Activated CD4-positive, alpha-beta T cell treated with anti-CD3 and anti-CD28 coated beads, Interleukin-2, amount 10 ng/mL, durations not matched to agents 7 days and 5 days (primary cell): ENCODE measurements around the gene CCNT2. TPM values are rescaled to one million over a fixed set of nuclear protein-coding genes. Genes with fewer than 3 reads are reported as not detected.
"Not testable (repeated sequence)": the region's sequence is repeated elsewhere in the genome, so short reads cannot be mapped to it uniquely, and the experiment has no call there.

Experiments
- CTCF ChIA-PET: fragments of 350-600 bp; sonication (Branson Sonifier 250); formaldehyde crosslinking; loops from one replicate; lab custom pipeline; 2021; ENCODE audit warnings: antibody characterized with exemption; lab: Charles Lee
- POLR2A ChIA-PET: fragments of 350-600 bp; sonication (Branson Sonifier 250); formaldehyde crosslinking; loops from one replicate; lab custom pipeline; 2021; ENCODE audit warnings: antibody characterized with exemption; lab: Charles Lee
- DNase-seq: peaks from one replicate; pipeline ENCODE4 v3.0.0-alpha.2; 2020
- H3K27ac Mint-ChIP-seq: one replicate; pipeline ENCODE4 v1.8.0; 2021; ENCODE audit warnings: mild to moderate bottlenecking, moderate library complexity, mixed read lengths
- H3K27me3 Mint-ChIP-seq: one replicate; pipeline ENCODE4 v1.8.0; 2021; ENCODE audit warnings: mixed read lengths
- H3K36me3 Mint-ChIP-seq: one replicate; pipeline ENCODE4 v1.8.0; 2021; ENCODE audit warnings: low read depth, mixed read lengths
- H3K4me1 Mint-ChIP-seq: one replicate; pipeline ENCODE4 v1.8.0; 2021; ENCODE audit warnings: mixed read lengths
- H3K4me3 Mint-ChIP-seq: one replicate; pipeline ENCODE4 v1.8.0; 2021; ENCODE audit warnings: mild to moderate bottlenecking, moderate library complexity, mixed read lengths
- H3K9me3 Mint-ChIP-seq: one replicate; pipeline ENCODE4 v1.8.0; 2021; ENCODE audit warnings: mixed read lengths
- total RNA-seq, 2 experiments: library from RNA; stranded (reverse); gene quantifications; one replicate each; pipeline ENCODE4 v1.2.3, GENCODE V29; 2021

Gene CCNT2
- total RNA-seq, 2 experiments from 2014 or later: 43.5 to 50.4 TPM

DNA sequence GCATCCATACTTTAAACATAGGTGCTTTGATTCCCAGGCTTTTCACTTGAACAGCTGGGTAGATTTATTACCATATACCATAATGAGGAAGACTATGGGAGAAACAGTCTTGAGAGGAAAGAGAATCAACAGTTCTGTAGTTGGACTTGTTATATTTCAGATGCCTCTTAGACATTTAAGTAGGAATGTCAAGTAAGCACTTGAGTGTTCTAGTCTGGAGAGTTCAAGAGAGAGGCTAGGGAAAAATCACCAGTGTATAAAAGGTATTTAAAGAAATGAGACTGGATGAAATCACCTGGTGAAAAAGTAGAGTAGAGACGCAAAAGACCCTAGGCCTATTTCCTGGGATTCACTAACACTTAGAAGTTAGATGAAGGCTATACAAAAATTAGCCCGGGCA is 13.5 kb upstream of the CCNT2 start:
- no peak overlapping the region for H3K4me3 Mint-ChIP-seq
- H3K36me3 Mint-ChIP-seq: no peaks in the 10 kb centered on the region
- POLR2A ChIA-PET: no interaction called here
- DNase-seq: no peak
- no peaks in the 10 kb centered on the region for H3K4me1 Mint-ChIP-seq
- no peak overlapping the region for H3K27ac Mint-ChIP-seq
- peaks cover 11% of the 10 kb centered on the region for H3K27me3 Mint-ChIP-seq
- CTCF ChIA-PET: interaction anchor here (0.7 kb wide), 1 partner anchor 11 kb away, joined by 3 read pairs; no protein-coding TSS in a partner anchor
- H3K9me3 Mint-ChIP-seq: peaks cover 3% of the 10 kb centered on the region

GRCh38 chr2:134906726-134907125 is 11.9 kb upstream of the CCNT2 start:
- ChIA-PET CTCF (interaction anchor here (1.5 kb wide), 1 partner anchor 11 kb away, joined by 5 read pairs; no protein-coding TSS in a partner anchor), POLR2A (no interaction called here)
- Mint-ChIP-seq H3K27ac (no peak overlapping the region), H3K36me3 (no peaks in the 10 kb centered on the region), H3K9me3 (peaks cover 3% of the 10 kb centered on the region), H3K4me1 (no peaks in the 10 kb centered on the region), H3K4me3 (no peak overlapping the region), H3K27me3 (peaks cover 7% of the 10 kb centered on the region)
- DNase-seq: no peak

- CTCF ChIA-PET: interaction anchor here (1.5 kb wide), 1 partner anchor 10 kb away, joined by 5 read pairs; no protein-coding TSS in a partner anchor
- POLR2A ChIA-PET, DNase-seq, H3K4me1 Mint-ChIP-seq, H3K27ac Mint-ChIP-seq, H3K36me3 Mint-ChIP-seq, H3K4me3 Mint-ChIP-seq, H3K9me3 Mint-ChIP-seq, H3K27me3 Mint-ChIP-seq: not testable (repeated sequence)
These were observed 11.0 kb upstream of the CCNT2 start for GRCh38 chr2:134907441-134908116.

DNA sequence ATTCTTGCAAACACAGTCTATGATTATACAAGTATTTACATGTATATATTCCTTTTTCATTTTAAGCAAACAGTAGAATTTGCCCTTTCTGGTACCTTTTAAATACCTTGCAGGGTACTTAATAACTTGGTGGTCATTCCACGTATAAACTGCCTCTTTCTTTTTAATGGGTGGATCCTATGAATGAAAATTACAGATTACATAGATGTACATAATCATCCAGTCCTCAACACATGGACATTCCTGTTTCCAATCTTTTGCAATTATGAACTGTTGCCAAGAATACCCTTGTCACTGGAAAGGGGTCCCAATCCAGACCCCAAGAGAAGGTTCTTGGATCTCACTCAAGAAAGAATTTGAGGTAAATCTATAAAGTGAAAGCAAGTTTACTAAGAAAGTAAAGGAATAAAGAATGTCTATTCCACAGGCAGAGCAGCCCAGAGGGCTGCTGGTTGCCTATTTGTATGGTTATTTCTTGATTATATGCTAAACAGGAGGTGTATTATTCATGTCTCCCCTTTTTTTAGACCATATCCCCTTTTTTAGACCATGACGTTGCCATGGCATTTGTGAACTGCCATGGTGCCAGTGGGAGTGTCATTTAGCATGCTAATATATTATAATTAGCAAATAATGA is 7.7 kb upstream of the CCNT2 start:
- peaks cover 11% of the 10 kb centered on the region for H3K9me3 Mint-ChIP-seq
- no peak for DNase-seq
- POLR2A ChIA-PET: no interaction called here
- H3K4me3 Mint-ChIP-seq: no peak overlapping the region
- CTCF ChIA-PET: interaction anchor here (0.6 kb wide), 2 partner anchors 598 to 914 kb away, joined by 3 to 5 read pairs; no protein-coding TSS in a partner anchor
- peaks cover 2% of the 10 kb centered on the region for H3K36me3 Mint-ChIP-seq
- H3K27me3 Mint-ChIP-seq: peaks cover 7% of the 10 kb centered on the region
- H3K27ac Mint-ChIP-seq: no peak overlapping the region
- H3K4me1 Mint-ChIP-seq: no peaks in the 10 kb centered on the region

- Mint-ChIP-seq H3K36me3 (peaks cover 2% of the 10 kb centered on the region), H3K27ac (no peak overlapping the region), H3K27me3 (peaks cover 7% of the 10 kb centered on the region), H3K4me3 (no peak overlapping the region), H3K9me3 (peaks cover 11% of the 10 kb centered on the region), H3K4me1 (peaks cover under 1% of the 10 kb centered on the region)
- ChIA-PET POLR2A (no interaction called here), CTCF (interaction anchor here (0.6 kb wide), 2 partner anchors 598 to 914 kb away, joined by 3 to 5 read pairs; no protein-coding TSS in a partner anchor)
- DNase-seq: no peak
These were observed 7.2 kb upstream of the CCNT2 start for GRCh38 chr2:134911400-134911785.

DNA sequence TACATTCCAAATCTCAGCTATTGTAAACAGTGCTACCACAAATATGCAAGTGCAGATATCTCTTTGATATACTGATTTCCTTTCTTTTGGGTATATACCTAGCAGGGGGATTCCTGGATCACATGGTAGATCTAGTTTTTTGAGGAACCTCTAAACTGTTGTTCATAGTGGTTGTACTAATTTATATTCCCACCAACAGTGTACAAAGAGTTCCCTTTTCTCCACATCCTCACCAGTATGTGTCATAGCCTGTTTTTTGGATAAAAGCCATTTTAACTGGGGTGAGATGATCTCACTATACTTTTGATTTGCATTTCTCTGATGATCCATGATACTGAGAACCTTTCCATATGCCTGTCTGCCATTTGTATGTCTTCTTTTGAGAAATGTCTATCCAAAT is 6.3 kb upstream of the CCNT2 start:
- no peak overlapping the region for H3K27ac Mint-ChIP-seq
- POLR2A ChIA-PET: interaction anchor here (0.7 kb wide), 1 partner anchor 57 kb away, joined by 3 read pairs; no protein-coding TSS in a partner anchor
- H3K36me3 Mint-ChIP-seq: peaks cover 2% of the 10 kb centered on the region
- H3K4me3 Mint-ChIP-seq: no peak overlapping the region
- CTCF ChIA-PET: no interaction called here
- H3K9me3 Mint-ChIP-seq: peaks cover 11% of the 10 kb centered on the region
- DNase-seq: no peak
- H3K27me3 Mint-ChIP-seq: peaks cover 7% of the 10 kb centered on the region
- H3K4me1 Mint-ChIP-seq: peaks cover 9% of the 10 kb centered on the region

DNA sequence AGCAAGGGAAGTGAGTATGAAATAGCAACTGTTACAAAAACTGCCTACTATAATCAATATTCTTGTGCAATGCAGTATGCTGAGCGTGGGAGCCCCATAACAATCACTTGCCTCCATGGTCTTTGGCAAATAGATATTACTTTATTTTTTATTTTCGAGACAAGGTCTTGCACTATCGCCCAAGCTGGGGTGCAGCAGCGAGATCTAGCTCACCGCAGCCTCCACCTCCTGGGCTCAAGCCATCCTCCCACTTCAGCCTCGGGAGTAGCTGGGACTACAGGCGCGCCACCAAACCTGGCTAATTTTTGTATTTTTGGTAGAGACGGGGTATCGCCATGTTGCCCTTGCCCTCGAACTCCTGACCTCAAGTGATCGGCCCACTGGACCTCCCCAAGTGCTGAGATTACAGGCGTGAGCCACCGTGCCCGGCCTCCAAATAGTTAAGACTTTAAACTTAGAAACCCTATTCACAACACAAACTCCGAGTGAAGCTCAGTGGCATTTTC is 1.2 kb upstream of the CCNT2 start:
- Mint-ChIP-seq H3K4me1 (peaks cover 27% of the 10 kb centered on the region), H3K36me3 (peaks cover 23% of the 10 kb centered on the region), H3K27me3 (peaks cover 5% of the 10 kb centered on the region), H3K4me3 (peak overlapping the region; percentile 94), H3K9me3 (peaks cover 9% of the 10 kb centered on the region), H3K27ac (peak overlapping the region; percentile 98)
- no peak for DNase-seq
- ChIA-PET POLR2A (no interaction called here), CTCF (interaction anchor here (0.6 to 1.7 kb wide), 7 partner anchors 9 to 389 kb away, joined by 3 to 5 read pairs (median 4); no protein-coding TSS in a partner anchor)

GRCh38 chr2:134917888-134918525 is 615 bp upstream of the CCNT2 start:
- Mint-ChIP-seq H3K27ac (peak overlapping the region; percentile 98), H3K36me3 (peaks cover 28% of the 10 kb centered on the region), H3K27me3 (peaks cover 5% of the 10 kb centered on the region), H3K4me3 (peak overlapping the region; percentile 94), H3K9me3 (peaks cover 9% of the 10 kb centered on the region), H3K4me1 (peaks cover 32% of the 10 kb centered on the region)
- POLR2A ChIA-PET: no interaction called here
- DNase-seq: peak; percentile 92
- CTCF ChIA-PET: interaction anchor here (0.9 to 1.7 kb wide), 4 partner anchors 11 to 44 kb away, joined by 3 to 5 read pairs (median 4); no protein-coding TSS in a partner anchor

GRCh38 chr2:134919341-134920210 is 954 bp downstream of the CCNT2 start:
- no peaks in the 10 kb centered on the region for H3K27me3 Mint-ChIP-seq
- DNase-seq: peak; percentile 59
- peak overlapping the region; percentile 98 for H3K27ac Mint-ChIP-seq
- peaks cover 42% of the 10 kb centered on the region for H3K4me1 Mint-ChIP-seq
- H3K36me3 Mint-ChIP-seq: peaks cover 33% of the 10 kb centered on the region
- H3K4me3 Mint-ChIP-seq: peak overlapping the region; percentile 94
- ChIA-PET POLR2A (no interaction called here), CTCF (interaction anchor here (1.7 kb wide), 1 partner anchor 20 kb away, joined by 5 read pairs; no protein-coding TSS in a partner anchor)
- peaks cover 2% of the 10 kb centered on the region for H3K9me3 Mint-ChIP-seq

- H3K4me1 Mint-ChIP-seq: peaks cover 54% of the 10 kb centered on the region
- no peaks in the 10 kb centered on the region for H3K9me3 Mint-ChIP-seq
- ChIA-PET CTCF (no interaction called here), POLR2A (no interaction called here)
- H3K36me3 Mint-ChIP-seq: peaks cover 42% of the 10 kb centered on the region
- H3K27me3 Mint-ChIP-seq: no peaks in the 10 kb centered on the region
- H3K4me3 Mint-ChIP-seq: no peak overlapping the region
- no peak overlapping the region for H3K27ac Mint-ChIP-seq
- DNase-seq: no peak
These were observed 6.3 kb downstream of the CCNT2 start for GRCh38 chr2:134924912-134925311.

DNA sequence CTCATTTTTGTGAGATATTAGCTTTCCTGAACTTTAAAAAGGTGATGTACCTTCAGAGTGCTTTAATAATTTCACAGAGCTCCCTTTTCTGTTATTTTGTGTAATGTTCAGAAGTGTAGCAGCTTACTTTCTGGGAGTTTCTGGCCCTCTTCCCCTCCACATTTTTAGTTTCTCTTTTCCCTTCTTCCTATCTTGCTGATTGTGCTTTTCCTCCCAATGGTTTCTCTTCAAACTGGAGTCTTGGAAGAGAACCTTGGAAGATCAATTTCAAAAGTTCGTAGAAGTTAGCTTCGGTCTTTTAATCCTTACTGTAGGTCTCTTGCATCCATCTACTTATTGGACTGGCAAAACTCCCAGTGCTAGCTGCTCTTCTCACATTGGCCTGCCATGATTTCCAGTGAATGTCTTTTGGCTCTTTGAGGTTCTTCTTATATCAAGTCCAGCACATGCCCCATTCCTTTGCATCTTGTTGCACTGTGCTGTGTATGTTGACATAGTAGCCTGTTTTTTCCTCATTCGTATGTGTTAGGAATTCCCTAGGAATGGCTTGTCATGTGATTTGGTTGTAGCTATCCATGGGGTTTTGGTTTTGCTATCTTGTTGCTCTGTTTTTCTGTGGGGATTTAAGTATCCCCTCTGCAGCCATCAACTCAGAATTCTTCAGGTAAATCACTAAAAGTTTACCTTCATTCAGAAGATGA is 7.8 kb downstream of the CCNT2 start:
- H3K27ac Mint-ChIP-seq: no peak overlapping the region
- no peaks in the 10 kb centered on the region for H3K9me3 Mint-ChIP-seq
- peaks cover 56% of the 10 kb centered on the region for H3K4me1 Mint-ChIP-seq
- H3K4me3 Mint-ChIP-seq: no peak overlapping the region
- H3K36me3 Mint-ChIP-seq: peaks cover 45% of the 10 kb centered on the region
- DNase-seq: no peak
- ChIA-PET CTCF (interaction anchor here (0.9 to 2.1 kb wide), 2 partner anchors 9 kb away, joined by 4 to 5 read pairs; no protein-coding TSS in a partner anchor), POLR2A (no interaction called here)
- H3K27me3 Mint-ChIP-seq: no peaks in the 10 kb centered on the region
